GM12801 (cell line): ENCODE data around the gene BCL2L12.

ENCODE experiments used
- CTCF ChIP-seq: IDR thresholded peaks from one replicate; pipeline ENCODE4 v1.5.1; 2011; ENCODE audit warnings: control low read depth; ENCODE audit not compliant: insufficient read length; ENCODE audit errors: extremely low read depth

BCL2L12 gene

DNA sequence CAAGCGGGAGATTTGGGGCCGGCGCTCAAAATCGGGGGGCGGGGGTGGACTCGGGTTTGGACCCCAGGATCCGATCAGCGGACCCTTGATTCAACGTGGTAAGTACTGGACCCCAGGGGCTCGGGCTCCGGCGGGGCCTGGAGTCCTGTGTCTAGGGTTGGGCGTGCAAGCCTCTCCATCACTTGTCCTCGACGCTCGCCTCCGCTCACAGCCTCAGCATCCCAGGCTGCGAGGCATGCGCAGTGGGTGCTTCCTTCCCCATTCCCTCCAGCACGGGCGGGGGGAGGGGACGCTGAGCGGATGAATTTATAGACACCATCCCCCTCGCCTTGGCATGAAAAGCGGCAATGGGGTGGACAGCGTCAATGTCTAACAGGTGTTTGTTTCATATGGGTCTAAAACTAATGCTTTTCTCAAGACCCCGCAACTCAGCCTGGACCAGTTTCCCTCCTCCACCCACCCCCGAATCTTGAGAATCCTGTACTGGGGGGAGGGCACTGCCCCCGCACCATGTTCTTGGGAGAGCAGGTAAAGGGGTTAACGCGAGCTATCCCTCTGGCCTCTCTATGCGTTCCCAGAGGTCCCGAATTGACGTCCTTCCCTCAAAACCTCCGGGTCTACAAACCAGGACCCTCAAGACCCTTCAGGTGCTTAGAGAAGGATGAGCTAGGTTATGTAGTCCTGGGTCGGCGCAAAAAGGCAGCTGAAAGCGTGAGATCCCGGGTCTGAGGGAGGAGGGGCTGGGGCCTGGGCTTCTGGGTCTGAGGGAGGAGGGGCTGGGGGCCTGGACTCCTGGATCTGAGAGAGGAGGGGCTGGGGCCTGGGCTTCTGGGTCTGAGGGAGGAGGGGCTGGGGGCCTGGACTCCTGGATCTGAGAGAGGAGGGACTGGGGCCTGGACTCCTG lies 25.8 kb downstream of the BCL2L12 start:
- no peak for TF ChIP-seq CTCF

DNA sequence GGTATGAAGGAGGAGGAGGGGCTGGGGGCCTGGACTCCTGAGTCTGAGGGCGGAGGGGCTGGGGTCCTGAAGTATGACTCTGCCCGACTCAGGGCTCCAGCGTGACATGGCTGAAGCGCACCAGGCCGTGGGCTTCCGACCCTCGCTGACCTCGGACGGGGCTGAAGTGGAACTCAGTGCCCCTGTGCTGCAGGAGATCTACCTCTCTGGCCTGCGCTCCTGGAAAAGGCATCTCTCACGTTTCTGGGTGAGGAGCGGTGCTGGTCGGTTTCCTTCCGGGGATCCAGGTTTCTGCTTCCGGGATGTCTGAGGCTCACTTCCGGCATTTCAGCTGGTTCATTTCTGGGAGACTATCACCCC lies 26.4 kb downstream of the BCL2L12 start:
- TF ChIP-seq CTCF, result no peak

GRCh38 chr19:49696115-49696514 lies 30.4 kb downstream of the BCL2L12 start:
- TF ChIP-seq CTCF, result no peak

DNA sequence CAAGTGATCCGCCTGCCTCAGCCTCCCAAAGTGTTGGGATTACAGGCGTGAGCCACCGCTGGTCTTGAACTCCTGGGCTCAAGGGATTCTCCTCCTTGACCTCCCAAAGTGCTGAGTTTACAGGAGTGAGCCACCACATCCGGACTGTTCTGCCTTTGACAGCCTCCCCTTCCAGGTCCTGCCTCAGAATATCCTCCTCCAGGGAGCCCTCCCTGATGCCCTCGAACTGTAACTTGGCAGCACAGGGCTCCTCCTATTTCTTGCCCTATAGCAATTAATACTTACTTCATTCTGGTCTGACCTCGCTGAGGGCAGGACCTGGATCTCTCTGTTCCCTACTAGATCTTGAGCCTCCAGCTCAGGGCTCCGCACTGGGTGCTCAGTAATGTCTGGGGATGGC lies 31.1 kb downstream of the BCL2L12 start:
- TF ChIP-seq CTCF, result no peak

- no peak for TF ChIP-seq CTCF
Observed at GRCh38 chr19:49699364-49699763, 33.6 kb downstream of the BCL2L12 start.

GRCh38 chr19:49700563-49700962 lies 34.8 kb downstream of the BCL2L12 start:
- TF ChIP-seq CTCF, result no peak

GRCh38 chr19:49701271-49701786 lies 35.6 kb downstream of the BCL2L12 start:
- TF ChIP-seq CTCF, result no peak
